GM19467 (cell line): ENCODE data around the gene MPST.

Source experiments
- ATAC-seq: cut with Tn5 transposase; IDR thresholded peaks from one replicate; pipeline ENCODE4 v1.9.1; 2021; ENCODE audit warnings: mild to moderate bottlenecking, moderate library complexity; ENCODE audit not compliant: unreplicated experiment

Gene MPST

DNA sequence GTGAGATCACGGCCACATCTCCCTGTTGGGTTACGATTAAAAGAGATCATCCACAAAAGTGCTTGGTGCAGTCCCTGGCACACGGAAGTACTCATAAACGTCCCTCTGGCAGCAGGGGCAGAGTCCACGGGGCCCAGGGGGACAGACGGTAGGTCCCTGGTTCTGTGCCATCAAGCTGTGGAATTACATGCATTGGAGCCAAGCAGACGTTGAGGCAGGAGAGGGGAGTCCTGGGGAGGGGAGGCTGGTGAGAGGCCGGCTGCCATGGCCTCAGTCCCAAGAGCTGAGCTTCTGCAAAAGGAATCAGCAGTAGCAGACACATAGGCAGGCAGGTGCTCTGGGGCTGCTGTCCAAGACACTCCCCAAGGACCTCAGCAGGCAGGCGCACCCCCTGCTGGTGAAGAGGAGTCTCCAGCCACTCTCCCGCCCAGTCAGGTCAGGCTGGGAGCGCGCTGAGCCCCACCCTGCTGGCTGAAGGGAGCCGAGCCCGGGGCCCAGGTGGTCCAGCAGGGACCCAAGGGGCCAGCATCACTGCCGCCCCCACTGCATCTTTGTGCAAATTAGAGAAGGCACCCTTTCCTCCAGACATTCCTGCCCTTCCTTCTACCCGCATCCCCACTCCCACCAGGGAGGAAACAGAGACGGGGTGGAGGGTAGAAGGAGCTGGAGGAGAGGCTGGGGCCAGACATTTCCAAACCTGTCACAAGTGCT is 24.4 kb downstream of the MPST start:
- ATAC-seq = no peak

DNA sequence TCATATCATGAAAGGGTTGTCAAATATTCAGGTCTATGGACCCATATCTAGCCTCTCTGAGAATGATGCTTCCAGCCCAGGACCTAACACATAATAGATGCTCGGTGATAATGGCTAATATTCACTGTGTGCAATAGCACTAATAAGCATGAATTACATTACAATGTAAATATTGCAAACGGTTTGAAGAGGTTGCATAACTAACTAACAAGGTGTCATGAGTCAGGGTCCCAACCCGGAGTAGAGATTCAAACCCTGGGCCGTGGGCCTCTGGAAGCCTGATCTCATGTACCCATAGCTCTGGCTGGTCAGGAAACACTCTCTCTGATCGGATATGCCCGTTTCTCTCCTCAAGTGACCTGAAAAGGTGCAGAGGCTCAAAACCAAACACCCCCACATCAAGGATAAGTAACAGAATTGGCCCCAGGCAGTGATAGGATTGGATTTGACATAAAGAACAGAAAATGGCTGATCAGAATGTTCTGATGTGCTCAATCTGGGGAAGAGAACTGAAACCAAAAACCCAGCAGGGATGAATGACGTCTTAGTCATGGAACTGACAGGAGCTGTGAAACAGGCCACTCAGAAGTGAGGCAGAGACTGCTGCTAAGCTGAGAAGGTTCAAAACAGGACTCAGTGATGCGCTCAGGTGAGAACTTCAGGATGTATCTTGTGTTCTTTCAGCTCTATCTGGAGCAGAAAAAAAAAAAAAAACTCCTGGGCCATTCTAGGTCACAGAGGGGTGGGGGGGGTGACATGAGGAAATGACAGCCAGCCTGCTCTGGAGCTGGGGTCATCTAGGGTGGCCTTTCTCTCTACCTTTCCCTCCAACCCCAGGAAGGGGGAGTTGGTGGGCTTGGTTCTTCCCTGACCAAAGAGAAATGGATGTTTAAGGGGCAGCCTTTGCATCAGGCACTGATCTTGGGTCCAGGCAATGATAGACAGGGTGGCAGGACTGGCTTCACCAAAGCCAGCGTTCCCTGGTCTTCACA is 25.4 kb downstream of the MPST start:
- no peak for ATAC-seq

DNA sequence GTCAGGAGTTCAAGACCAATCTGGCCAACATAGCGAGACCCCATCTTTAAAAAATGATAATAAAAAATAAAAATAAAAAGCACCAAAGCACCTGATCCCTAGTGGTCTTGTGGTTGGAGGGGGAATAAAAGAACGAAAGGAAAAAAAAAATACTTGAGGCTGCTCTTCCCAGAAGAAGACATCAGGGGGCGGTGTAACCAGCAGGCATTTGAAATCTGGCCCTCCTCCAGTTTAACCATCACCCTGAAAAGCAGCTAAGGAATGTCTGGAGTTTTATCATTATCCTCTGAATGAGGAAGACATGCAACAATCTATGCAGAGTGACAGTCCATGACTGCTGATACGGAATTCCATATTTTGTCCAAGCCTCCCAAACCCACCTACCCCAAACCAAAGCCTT is 26.4 kb downstream of the MPST start:
- ATAC-seq = no peak

DNA sequence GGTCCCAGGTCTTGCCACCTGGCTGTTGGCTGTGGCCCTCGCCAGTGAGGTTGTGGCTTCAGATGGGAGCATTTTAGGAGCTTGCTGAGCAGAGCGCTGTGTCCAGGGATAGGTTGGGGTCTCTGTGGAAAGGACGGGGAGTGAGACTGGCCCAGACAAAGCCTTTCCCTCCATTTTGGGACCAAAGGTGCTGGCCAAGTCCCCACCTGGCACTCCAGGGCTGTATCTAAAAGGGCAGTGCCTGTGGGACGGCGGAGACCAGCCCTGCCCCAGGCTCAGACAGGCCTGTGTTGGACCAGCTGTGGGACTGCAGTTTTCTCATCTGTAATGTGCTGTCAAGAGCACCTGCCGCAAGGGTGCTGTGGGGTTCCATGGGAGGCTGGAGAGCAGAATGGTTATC is 27.0 kb downstream of the MPST start:
- no peak for ATAC-seq

DNA sequence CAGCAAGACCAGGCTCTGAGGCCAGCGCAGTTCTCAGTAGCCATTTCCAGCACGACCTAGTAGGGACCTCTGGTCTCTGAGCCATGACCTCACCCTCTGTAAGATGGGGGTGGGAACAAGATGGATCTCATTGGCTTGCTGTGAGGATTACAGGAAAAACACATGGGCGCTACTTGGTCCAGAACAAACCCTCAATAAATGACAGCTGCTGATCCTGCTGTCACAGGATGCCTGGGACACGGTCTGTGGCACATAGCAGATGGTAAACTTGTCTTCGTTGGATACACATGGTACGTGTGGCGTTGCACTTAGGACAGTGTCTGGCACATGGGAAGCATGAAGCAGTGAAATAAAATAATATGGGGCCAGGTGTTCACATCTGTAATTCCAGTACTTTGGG is 27.5 kb downstream of the MPST start:
- no peak for ATAC-seq

DNA sequence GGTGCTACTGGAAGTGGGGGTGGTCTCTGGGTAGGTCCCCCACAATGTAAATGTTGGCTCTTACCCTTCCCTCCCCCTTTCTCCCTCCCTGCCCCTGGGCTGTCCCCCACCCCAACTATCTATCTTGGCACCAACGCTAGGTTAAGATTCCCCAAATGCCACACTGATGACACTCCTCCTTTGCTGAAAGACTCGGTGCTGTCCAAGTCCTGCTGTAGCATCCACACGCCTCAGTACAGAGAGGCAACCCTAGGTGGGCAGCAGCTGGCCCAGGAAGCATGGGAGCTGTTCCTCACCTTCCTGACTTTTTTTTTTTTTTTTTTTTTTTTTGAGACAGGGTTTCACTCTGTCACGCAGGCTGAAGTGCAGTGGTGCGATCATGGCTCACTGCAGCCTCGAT is 28.6 kb downstream of the MPST start:
- ATAC-seq = no peak

DNA sequence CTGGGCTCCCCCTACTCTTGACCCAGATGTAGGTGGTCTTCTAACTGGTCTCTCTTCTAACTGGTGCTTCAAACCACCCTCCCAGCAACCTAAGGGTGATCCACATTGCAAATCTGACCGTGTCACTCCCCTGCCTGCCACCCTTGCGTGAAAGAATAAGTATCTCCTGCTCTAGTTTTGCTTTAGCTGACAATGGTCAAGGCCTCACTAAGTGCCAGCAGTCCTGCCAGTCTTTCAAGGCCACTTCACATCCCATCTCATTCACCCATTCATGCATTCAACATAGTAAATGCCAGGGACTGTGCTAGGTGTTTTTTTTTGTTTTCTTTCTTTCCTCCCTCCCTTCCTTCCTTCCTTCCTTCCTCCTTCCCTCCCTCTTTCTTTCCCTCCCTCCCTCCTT is 29.7 kb downstream of the MPST start:
- ATAC-seq = no peak

DNA sequence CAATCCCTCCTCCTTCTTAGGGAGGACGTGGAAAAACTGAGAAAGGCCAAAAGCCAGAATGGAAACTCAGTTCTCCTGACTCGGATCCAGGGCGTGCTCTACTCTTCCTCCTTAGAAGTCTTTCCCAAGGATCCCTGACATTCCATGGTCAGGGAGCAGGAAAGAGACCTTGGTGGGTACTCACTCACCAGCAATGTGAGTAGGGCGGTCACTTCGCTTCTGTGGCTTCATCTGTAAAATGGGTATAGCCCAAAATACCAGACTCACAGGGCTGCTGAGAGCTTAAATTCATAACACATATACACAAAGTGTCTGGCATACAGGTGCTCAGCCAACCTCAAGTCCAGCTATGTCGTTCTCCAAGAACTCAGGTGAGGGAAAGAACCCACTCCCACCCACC is 31.4 kb downstream of the MPST start:
- ATAC-seq = no peak

DNA sequence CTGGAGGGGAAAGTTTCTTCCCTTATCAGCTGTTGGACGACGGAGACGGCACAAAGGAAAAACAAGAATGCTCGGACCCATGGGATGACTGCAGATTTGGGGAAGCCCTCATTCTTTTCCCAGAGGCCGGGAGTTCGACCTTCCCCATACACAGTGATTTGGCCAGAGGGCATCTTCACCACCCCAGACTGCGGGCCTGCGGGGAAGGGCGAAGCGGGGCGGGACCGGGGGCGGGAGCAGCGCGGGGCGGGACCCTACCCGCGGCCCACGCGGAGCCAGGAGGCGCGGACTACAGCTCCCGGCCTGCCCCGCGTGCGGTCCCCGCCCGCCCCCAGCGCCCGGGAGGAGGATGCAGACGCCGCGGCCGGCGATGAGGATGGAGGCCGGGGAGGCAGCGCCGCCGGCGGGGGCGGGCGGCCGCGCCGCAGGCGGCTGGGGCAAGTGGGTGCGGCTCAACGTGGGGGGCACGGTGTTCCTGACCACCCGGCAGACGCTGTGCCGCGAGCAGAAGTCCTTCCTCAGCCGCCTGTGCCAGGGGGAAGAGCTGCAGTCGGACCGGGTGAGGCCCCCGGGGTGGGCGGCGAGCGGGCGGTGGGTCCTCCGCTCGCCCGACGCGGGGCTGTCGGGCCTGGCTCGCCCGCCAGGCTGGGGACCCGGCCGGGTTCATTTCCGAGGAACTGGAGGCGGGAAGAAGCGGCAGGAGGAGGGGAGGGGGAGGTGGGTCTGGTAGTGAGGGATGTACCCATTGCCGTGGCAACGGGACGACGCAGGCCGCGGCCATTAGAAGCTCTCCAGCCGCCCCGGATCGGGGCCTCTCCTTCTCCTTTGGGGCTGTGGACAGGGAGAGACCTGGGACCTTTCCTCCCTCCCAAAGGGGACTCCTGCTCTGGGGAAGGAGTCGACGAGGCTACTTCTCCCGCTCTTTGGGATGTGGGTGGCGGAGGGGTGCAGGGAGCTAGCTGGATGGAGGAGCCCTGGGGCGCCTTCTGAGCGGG is 32.1 kb downstream of the MPST start, which contains the start of gene KCTD17:
Gene KCTD17, plus strand, starts transcription at position 352 of the 995 bp plus-strand sequence. Its CDS starts 19 bp downstream, at position 371.
- ATAC-seq = no peak

DNA sequence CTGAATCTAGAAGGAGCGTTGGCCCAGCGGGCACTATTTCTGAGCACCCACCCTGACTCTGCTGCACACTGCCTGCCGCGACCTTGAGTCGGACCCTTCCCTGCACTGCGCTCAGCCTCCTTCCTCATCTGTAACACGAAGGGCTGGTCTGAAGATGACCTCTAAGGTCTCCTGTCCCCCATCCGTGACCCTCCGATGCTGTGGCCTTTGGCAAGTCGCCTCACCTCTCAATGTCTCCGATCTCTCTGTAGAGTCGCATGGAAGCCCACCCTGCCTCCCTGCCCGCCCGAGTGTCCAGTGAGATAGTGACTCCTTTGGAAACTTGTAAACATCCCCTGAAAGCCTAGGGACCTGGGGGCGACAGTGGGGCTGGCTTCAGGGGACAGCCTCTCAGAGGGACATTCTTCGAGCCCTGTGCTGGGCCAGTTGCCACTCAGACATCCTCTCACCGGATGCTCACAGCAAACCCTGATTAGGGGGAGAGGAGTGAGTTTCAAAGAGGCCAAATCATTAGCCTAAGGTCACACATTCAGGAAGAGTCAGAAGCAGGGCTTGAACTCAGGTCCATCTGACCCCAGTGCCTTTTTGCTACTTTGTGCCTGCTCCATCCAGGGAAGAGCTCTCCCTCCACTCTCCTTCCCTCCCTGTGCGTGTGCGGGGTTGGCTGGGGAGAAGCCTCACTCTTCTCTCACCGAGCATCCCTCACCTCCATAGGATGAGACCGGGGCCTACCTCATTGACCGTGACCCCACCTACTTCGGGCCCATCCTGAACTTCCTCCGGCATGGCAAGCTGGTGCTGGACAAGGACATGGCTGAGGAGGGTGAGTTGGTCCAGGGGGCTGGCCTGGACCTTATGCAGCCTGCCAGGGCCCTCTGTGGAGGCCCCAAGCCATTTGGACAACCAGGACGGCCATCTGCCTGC is 33.1 kb downstream of the MPST start:
- no peak for ATAC-seq

DNA sequence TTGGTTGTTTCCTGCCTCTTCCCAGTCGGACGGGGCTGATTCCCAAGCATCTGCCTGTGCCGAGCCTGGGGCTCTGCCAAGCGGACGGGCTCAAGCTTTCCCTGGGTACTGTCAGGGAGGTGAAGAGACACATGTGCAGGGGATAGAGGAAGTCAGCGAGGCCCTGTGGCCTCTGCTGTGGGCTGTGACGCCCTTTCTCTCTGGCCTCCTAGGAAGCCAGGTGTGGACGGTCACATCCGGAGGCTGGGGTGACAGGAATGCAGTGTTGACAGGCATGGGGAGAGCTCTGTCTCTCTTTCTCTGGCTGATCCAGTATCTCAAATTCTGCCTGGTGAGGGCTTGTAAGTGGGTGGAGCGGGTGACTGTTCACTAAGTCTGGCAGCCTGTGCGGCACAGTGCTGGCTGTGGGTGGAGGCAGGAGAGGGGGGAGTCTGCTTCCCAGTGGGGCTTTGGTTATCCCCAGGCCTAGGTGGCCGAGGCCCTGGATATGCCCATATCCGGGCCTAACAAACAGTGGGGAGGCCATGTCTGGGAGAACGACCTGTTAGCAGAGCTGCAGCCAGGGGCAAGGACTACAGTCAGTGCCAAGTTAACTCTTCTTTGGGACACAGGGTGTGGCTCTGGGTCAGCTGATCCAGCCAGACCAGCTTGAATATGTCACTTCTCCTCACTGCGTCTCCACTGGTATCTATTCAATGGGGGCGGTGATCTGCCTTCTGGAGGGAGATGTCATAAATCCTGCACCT is 33.9 kb downstream of the MPST start:
- ATAC-seq = no peak

DNA sequence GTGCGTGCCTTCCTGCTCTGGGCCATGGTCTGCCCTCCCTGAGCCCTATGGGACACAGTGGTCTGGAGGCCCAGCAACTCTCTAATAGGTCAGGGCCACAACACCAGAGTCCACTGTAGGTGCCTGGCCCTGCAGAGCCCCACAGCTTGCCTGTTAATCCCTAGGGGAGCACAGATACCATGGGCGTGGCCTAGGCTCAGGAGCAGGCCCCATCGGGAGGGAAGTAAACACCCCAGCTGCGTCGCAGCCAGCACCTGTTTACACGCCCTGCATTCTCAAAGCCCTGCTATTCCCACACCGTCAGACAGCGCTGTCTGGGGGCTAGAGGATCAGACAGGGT is 34.5 kb downstream of the MPST start:
- ATAC-seq = no peak

DNA sequence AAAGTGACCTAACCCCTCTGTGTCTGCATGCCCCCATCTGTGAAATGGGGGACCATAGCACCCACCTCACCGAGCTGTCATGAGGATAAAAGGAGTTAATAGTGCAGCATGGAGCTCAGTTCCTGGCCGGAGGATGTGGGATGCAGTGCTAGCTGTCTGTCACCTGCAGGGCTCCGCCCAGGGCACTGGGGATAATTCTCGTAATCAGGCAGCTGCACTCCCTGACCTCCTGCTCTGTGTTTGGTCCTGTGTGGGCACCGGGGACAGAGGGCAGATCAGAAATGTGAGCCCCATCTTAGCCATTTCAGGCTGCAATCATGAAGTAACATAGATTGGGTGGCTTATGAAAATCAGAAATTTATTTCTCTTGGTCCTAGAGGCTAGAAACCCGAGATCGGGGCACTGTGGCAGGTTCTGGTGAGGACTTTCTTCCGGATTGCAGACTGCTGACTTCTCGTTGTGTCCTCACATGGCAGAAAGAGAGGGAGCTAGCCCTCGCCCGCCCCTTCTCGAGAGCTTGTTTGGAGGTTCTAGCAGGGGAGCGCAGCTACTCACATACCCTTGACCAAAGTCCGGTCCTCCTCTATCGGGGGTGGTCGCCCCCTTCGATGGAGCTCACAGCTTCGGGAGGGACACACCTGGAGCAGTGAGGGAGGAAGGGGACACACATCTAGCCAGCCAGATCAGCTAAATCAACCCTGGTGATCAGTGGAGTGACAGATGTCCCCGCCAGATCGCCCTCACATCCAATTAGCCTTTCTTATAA is 35.2 kb downstream of the MPST start:
- no peak for ATAC-seq

DNA sequence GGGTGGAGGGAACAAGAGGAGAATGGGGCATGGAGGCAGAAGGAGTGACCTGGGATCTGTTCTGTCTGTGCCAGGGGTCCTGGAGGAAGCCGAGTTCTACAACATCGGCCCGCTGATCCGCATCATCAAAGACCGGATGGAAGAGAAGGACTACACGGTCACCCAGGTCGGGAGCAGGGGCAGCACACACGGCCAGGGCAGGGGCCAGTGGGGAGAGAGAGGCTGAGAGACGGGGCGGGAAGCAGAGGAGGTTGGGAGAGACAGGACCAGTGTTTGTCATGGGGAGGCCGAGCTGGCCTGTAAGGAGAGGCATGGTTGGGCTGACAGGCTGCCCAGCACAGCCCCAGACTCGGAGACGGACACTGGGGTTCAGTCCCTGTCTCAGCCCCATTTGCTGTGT is 36.7 kb downstream of the MPST start:
- no peak for ATAC-seq

DNA sequence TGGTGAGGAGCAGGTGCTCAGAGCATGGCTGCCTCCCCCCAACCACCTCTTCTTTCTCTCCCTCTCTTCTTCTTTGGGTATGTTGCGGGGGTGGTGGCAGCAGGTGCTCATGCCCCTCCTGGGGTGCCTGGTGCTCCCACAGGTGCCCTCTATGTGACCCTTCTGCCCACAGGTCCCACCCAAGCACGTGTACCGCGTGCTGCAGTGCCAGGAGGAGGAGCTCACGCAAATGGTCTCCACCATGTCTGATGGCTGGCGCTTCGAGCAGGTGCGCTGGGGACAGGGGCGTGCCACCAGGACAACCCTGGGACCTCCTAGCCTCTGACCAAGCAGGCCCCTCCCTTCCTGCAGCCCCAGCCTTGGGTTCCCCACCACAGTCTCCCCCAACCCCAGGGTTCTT is 37.7 kb downstream of the MPST start:
- ATAC-seq = no peak

DNA sequence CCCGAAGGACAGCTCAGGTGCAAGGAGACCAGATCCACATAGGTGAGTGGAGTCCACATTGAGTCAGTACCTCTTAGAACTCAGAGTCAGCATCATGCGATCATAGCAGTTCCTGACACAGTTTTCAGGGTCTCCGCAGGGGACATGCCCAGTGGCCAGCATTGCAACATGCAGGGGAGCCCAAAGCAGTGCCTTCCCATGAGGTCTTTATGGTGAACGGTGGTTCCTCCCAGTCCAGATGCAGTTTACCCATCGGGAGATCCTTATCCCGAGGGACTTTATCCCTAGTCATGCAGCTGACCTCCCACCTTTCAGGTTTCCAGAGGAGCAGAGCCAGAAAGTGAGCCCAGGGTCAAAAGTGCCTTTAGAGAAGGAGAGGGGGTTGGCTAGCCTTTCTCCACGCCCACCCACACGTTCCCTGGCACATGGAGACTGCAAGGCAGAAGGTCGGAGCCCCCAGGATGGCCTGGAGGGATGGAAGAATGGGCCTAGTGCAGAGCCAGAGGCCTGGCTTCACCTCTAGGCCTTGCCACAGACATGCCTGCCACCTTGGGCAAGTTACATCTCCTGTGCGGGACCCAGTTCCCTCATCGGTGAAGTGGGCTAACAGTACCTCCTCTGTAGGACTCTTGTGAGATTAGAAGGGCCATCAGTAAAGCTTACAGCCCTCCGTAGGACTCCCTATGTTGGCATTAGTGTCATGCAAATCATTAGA is 38.4 kb downstream of the MPST start:
- no peak for ATAC-seq

DNA sequence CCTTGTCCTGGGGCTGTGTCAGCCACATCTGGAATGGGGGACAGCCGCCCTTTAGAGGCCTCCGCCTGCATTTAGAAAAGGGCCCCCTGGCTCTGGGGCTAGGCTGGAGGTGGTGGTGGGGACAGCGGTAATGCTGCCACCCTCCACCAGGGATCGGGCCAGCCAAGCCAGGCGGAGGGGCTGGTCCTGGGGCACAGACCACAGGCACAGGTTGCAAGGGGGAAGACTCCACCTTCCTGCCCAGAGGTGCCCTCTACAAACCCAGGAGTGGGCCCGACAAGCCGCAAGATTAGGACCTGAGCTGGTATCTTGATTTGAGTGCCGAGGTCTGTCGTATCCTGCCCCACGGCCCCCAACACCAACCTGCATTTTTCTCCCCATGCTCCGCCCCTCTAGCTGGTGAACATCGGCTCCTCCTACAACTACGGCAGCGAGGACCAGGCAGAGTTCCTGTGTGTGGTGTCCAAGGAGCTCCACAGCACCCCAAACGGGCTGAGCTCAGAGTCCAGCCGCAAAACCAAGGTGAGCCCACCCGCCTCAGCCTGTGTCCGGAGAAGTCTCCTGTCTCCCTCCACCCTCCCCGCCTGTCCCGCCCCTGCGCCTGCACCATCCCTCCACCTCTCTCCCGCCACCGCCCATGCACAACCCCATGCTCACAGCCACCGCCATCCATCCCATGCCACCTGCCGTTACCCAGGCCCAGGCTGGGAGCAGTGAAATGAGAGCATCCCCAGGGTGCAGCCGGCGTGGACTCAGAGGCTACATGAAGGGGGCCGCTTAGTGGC is 39.6 kb downstream of the MPST start:
- no peak for ATAC-seq
